SH-SY5Y (cell line): ENCODE measurements around the gene MYO10.

Source experiments
- GATA2 ChIP-seq: IDR thresholded peaks from 2 replicates; pipeline ENCODE4 v1.6.1; 2011; ENCODE audit warnings: mild to moderate bottlenecking, low read depth, low read length
- GATA3 ChIP-seq: IDR thresholded peaks from 2 replicates; pipeline ENCODE4 v1.6.1; 2011; ENCODE audit warnings: low read depth, mild to moderate bottlenecking, low read length, moderate library complexity

MYO10 gene

GRCh38 chr5:16776611-16777251 lies 159.4 kb downstream of the MYO10 start:
- TF ChIP-seq GATA3 (no peak), GATA2 (no peak)

- TF ChIP-seq GATA3 (no peak), GATA2 (no peak)
Measured at GRCh38 chr5:16774806-16775205, 161.3 kb downstream of the MYO10 start.

DNA sequence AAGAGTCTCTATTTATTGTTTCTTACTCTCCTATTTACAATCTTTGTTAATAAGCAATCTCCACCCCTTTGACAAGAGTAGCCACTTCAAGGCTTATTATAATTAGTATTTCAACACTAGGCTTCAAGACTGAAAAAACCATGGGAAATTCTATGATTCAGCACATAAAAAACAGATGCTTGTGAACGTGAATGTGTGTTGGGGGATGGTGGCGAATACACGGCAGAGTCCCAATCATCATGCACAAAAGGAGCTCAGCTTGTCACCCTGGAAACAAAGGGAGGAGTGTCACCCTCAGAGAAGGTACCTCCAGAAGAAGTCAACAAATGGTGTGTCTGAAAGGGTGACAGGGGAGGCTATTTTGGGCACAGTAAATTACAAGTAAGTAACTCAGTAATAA lies 162.1 kb downstream of the MYO10 start:
- TF ChIP-seq GATA2 (no peak), GATA3 (no peak)

- TF ChIP-seq GATA2 (no peak), GATA3 (no peak)
Measured at GRCh38 chr5:16772556-16772955, 163.5 kb downstream of the MYO10 start.

- TF ChIP-seq GATA3 = no peak
- TF ChIP-seq GATA2 = no peak
Measured at GRCh38 chr5:16768184-16768583, 167.9 kb downstream of the MYO10 start.

- TF ChIP-seq GATA3 (no peak), GATA2 (no peak)
Measured at GRCh38 chr5:16763211-16763610, 172.9 kb downstream of the MYO10 start.

- TF ChIP-seq GATA3 = no peak
- TF ChIP-seq GATA2 = no peak
Measured at GRCh38 chr5:16759147-16759773, 176.8 kb downstream of the MYO10 start.

DNA sequence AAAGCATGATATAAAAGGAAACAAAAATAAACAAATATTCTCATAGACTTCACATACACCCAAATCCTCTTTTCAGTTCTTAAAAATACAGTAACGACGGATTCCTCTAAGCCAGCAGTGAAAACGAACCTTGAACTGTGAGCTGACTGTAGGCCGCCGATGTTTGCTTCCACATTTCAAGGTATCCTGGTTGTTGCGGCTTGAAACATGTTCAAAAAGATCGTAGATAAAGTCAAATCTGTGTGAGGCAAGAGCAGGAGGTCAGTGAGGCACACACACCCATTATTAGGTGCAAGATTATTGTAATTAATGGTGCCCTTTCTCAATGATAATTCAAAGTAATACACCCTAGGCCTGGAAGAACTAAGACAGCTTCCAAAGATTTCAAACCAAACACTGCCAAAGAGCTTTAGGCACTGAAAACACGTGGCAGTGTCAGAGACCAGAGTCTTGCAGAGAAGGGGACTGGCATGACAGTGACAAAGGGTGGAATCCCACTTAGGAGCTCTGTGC lies 178.0 kb downstream of the MYO10 start:
- TF ChIP-seq GATA2 (0 out of 2 replicates have a peak, but pooled peaks have one; percentile 14), GATA3 (no peak)

GRCh38 chr5:16757146-16757545 lies 178.9 kb downstream of the MYO10 start:
- no peak for TF ChIP-seq GATA3
- no peak for TF ChIP-seq GATA2

DNA sequence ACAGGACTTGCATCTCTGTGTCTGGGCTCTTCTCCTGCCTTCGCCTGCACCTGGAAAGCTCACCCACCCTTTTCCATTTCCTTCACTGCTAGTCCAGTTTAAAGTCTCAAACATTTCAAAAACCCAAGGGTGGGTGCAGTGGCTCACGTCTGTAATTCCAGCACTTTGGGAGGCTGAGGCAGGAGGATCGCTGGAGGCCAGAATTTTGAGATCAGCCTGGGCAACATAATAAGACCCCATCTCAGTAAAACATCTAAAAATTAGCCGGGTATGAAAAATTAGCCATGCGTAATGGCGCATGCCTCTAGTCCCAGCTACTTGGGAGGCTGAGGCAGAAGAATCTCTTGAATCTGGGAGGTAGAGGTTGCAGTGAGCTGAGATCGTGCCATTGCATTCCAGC lies 179.4 kb downstream of the MYO10 start:
- no peak for TF ChIP-seq GATA3
- TF ChIP-seq GATA2 = no peak

DNA sequence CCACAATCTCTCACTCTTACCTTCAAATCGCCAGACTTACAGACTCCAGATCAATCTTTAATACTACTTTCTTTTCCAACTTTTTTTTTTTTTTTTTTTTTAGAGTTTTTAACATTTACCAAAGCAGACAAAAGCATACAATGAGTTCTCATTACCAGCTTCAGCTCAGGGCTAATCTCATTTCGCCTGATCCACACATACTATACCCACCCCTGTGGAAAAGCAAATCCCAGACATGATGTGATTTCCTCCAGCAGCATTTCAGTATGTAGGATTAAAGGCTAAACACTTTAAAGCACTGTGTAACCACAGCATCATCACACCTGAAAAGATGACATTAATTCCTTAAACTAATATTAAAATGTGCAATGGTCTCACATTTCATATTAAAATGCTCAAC lies 180.4 kb downstream of the MYO10 start:
- no peak for TF ChIP-seq GATA3
- TF ChIP-seq GATA2 = no peak

DNA sequence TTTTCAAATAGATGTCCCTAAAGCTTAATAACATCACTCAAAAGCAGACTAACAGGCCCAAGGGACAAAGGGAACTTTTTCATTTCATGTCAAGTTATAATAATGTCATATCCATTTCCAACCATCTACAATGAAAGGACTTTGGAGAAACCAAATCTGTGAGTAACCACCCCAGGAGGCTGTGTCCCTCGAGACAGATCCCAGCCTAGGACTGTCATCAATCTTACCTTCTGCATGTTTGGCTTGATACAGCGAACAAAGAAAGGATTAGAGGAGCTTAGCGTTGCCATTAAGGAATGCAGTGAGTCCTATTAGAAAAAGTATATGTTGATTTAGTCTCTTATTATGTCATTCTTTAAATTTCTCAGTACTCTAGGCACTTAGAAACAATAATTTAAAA lies 181.5 kb downstream of the MYO10 start:
- TF ChIP-seq GATA2 (no peak), GATA3 (no peak)

DNA sequence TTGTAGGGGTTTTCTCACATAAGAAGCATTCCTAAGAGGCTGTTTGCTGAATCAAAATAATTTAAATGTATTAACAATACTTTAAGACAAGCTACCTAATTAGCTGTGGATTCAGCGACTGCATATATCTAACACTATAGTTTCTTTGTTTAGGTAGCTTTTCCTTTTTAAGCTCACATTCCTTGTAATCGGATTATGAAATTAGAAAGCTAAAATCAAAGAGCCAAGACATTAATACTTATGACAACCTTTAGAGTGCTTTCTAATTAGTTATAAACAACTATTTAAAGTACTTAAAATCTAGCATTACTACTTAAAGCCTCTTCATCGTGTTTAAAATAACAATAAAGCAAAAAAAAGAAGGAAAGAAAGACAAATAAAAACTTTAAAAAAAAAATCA lies 182.0 kb downstream of the MYO10 start:
- TF ChIP-seq GATA2 (no peak), GATA3 (no peak)

- TF ChIP-seq GATA2 = no peak
- no peak for TF ChIP-seq GATA3
Measured at GRCh38 chr5:16750445-16750844, 185.6 kb downstream of the MYO10 start.

DNA sequence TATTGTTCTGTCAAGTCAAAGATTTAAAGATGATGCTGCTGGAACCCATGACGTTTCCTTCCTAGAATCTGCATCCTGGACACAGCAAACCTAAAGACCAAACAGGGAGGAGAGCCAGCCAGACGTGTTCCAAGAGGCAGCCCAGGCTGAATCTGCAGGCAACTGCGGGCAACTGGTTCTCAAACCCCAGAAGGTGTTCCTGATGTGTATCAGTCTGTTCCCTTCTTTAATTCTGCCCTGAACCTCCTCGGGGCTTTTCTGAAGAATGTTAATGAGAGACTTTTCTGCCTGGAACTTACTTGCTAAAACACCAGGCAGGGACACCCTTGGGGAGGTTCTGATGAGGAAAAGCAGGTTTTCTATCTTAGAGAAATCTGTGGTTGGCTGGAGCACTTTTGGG lies 186.5 kb downstream of the MYO10 start:
- TF ChIP-seq GATA3 = no peak
- no peak for TF ChIP-seq GATA2

GRCh38 chr5:16744164-16744880 lies 191.8 kb downstream of the MYO10 start:
- TF ChIP-seq GATA2 = no peak
- TF ChIP-seq GATA3 = no peak
